ENCODE data around the gene CAND2.

- TF ChIP-seq POLR2AphosphoS5 (IDR thresholded peaks at IDR 0.05; ENCODE audit: low read depth), result no peak
- TF ChIP-seq, protein P1, sequence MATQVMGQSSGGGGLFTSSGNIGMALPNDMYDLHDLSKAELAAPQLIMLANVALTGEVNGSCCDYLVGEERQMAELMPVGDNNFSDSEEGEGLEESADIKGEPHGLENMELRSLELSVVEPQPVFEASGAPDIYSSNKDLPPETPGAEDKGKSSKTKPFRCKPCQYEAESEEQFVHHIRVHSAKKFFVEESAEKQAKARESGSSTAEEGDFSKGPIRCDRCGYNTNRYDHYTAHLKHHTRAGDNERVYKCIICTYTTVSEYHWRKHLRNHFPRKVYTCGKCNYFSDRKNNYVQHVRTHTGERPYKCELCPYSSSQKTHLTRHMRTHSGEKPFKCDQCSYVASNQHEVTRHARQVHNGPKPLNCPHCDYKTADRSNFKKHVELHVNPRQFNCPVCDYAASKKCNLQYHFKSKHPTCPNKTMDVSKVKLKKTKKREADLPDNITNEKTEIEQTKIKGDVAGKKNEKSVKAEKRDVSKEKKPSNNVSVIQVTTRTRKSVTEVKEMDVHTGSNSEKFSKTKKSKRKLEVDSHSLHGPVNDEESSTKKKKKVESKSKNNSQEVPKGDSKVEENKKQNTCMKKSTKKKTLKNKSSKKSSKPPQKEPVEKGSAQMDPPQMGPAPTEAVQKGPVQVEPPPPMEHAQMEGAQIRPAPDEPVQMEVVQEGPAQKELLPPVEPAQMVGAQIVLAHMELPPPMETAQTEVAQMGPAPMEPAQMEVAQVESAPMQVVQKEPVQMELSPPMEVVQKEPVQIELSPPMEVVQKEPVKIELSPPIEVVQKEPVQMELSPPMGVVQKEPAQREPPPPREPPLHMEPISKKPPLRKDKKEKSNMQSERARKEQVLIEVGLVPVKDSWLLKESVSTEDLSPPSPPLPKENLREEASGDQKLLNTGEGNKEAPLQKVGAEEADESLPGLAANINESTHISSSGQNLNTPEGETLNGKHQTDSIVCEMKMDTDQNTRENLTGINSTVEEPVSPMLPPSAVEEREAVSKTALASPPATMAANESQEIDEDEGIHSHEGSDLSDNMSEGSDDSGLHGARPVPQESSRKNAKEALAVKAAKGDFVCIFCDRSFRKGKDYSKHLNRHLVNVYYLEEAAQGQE (IDR thresholded peaks at IDR 0.05; ENCODE audit: unreplicated experiment), result no peak
- TF ChIP-seq CTCF (conservative IDR thresholded peaks at IDR 0.05; ENCODE audit: low read depth in 2 of 2), result no peak
- TF ChIP-seq EZH2 (IDR thresholded peaks at IDR 0.05; ENCODE audit: low read depth, unreplicated experiment), result no peak
- TF ChIP-seq CREB1 (CRISPR knock-in tag; IDR thresholded peaks at IDR 0.05; ENCODE audit: low read depth), result no peak
- TF ChIP-seq JUNB (IDR thresholded peaks at IDR 0.05; ENCODE audit: unreplicated experiment), result no peak
- no peak for TF ChIP-seq EZH2phosphoT487 (IDR thresholded peaks at IDR 0.05; ENCODE audit: unreplicated experiment)
- TF ChIP-seq ZNF462 (CRISPR knock-in tag; IDR thresholded peaks at IDR 0.05), result no peak
- no peak for TF ChIP-seq ZNF114 (CRISPR knock-in tag; IDR thresholded peaks at IDR 0.05)
- no peak for TF ChIP-seq STAT1 (IDR thresholded peaks at IDR 0.05; ENCODE audit: unreplicated experiment)
These were observed 17.5 kb downstream of the CAND2 start for GRCh38 chr3:12813967-12814366.
